GM12892 (cell line): ENCODE measurements around the gene TMEM33.

Experiments used
- DNase-seq: peaks from one replicate; pipeline ENCODE4 v3.0.0; 2011; ENCODE audit not compliant: insufficient read length
- FAIRE-seq: peaks from 2 replicates; lab custom pipeline; 2011; peaks lifted over from hg19 to GRCh38; lab: Jason Lieb, UNC
- POLR2A ChIP-seq: IDR thresholded peaks from 2 replicates; pipeline ENCODE4 v1.6.1; 2011; ENCODE audit warnings: low read depth, low read length, control low read depth
- POLR2AphosphoS5 ChIP-seq: IDR thresholded peaks from 2 replicates; pipeline ENCODE4 v1.6.1; 2011; ENCODE audit warnings: low read depth, low read length, control low read depth
- TAF1 ChIP-seq: IDR thresholded peaks from 2 replicates; pipeline ENCODE4 v1.6.1; 2011; ENCODE audit warnings: low read depth, mild to moderate bottlenecking, control low read depth, low read length, borderline replicate concordance

TMEM33 gene

DNA sequence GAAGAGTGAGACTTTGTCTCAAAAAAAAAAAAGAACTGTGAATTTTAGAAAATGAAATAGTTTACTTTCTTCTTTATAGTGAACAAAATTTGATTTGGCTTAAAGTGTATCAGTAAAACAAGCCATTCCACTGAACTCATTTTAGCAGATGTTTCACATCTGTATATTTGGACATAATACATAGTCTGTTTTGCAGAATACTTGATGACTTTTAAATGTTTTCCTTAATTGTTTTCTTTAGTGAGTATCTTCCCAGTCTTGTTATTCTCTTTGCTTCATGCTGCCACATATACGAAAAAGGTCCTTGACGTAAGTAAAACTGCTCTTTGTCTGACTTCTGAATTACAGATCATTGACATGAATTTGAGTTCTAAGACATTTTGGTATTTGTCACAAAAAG is 8.3 kb downstream of the TMEM33 start:
- no peak for FAIRE-seq
- TF ChIP-seq TAF1 (no peak), POLR2AphosphoS5 (no peak), POLR2A (no peak)
- DNase-seq, result no peak

DNA sequence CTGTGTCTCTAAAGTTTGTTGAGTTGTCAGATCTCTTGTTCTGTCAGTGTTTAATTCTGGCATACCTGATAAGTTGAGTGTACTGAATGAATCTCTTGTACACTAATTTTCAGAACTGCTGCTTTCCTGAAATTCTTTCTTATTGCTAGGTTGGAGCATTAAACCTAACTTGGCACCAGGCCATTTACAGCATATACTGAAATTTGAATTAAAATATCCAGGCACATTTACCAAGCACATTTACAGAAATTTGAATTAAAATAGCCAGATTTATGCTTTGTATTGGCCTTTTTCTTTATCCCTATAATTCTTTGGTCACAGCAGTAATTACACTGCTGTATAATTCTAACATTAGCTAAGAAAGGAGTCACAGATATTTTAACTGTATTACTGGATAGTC is 8.9 kb downstream of the TMEM33 start:
- DNase-seq, result no peak
- FAIRE-seq, result peak; percentile 46
- no peak for TF ChIP-seq POLR2AphosphoS5
- no peak for TF ChIP-seq TAF1
- no peak for TF ChIP-seq POLR2A

DNA sequence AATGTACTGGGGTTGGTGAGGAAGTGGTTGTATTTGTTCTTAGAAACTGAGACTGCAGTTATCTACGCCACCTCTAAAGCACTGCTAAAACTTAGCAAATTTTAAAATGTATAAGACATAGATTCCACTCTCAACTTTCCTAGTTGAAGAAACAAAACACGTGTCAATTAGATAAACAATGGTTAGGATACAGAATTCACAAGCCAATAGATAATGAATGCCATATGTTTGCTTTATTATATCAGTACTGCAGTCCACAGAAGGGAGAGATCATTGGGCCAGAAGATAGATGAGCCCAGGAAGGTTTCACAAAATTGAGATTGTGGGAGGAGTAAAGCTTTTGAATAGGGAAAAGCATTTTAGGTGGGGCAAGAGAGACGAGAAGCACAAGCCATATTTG is 14.3 kb downstream of the TMEM33 start:
- TF ChIP-seq TAF1, result no peak
- no peak for TF ChIP-seq POLR2AphosphoS5
- TF ChIP-seq POLR2A, result no peak
- no peak for FAIRE-seq

DNA sequence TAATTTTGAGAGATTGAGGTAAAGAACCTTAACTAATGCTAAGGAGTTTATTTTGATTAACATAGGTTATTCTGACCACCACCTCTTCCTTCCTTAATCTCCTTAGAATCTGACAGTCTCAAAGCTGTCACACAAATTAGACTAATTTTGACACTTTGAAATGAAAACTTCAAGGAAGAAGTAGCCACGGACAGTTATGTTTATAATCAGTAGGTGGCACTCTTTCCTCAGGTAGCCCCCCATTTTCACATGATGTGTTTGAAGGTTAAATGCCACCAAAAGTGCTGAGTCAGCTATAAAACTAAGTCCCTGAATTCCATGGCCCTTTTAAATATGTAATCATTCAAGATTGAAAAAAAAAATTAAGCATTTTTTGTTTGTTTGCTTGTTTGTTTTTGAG is 22.4 kb downstream of the TMEM33 start:
- FAIRE-seq (peak; percentile 90), DNase-seq (no peak)
- no peak for TF ChIP-seq POLR2A
- TF ChIP-seq POLR2AphosphoS5, result no peak

More for the DNA sequence above, 14.3 kb downstream of the TMEM33 start:
- no peak for DNase-seq

DNA sequence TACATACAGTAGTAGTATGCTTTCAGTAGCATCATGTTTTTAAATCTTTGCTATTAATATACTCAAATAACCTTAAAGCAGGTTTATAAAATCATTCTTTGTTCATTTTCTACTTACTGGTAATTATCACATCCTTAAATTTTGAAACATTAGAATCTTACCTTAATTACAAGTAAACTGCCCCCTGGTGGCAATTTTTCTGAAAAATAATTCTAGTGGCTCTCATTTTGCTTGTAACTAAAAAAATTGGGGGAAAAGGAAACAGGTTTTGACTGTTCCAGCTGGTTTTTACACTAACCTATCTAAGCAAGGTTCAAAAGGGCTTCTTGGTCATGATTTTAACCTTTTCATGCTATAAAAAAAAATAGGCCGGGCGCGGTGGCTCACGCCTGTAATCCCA is 27.9 kb downstream of the TMEM33 start:
- TF ChIP-seq POLR2AphosphoS5, result no peak
- no peak for TF ChIP-seq TAF1
- TF ChIP-seq POLR2A, result no peak
- DNase-seq, result no peak
- FAIRE-seq, result no peak

DNA sequence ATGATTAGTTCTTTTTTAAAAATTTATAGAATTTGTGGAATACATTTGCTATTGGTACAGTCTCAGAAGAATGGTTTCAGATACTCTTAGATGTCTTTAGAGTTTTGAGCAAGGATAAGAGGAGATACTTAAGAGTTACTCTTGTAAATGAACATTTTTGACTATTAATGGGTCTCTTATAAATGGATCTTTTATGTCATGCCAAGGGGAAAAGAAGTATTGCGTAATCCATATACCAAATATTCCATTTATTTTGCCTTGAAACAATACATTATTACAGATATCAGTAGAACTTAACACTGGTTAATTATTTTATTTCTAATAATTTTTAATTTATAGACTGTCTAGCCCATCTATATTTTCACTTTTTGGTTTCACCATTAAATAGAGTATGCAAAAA is 29.2 kb downstream of the TMEM33 start:
- DNase-seq (no peak), FAIRE-seq (no peak)
- TF ChIP-seq POLR2A, result no peak

DNA sequence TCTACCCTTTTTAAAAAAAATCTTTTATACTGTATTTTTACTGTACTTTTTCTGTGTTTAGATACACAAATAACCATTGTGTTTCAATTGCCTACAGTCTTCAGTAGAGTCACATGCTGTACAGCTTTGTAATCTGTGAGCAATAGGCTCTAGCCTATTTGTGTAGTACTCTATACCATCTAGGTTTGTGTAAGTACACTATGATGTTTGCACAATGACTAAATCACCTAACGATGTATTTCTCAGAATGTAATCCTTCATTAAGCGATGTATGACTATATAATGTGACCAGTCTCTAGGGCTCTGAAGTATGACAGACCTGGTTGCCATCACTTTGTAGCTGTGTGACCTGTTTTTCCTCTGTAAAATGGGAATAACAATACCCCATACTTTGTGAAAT is 32.2 kb downstream of the TMEM33 start:
- no peak for FAIRE-seq
- no peak for DNase-seq
- no peak for TF ChIP-seq POLR2AphosphoS5
- TF ChIP-seq TAF1, result no peak
- TF ChIP-seq POLR2A, result no peak

DNA sequence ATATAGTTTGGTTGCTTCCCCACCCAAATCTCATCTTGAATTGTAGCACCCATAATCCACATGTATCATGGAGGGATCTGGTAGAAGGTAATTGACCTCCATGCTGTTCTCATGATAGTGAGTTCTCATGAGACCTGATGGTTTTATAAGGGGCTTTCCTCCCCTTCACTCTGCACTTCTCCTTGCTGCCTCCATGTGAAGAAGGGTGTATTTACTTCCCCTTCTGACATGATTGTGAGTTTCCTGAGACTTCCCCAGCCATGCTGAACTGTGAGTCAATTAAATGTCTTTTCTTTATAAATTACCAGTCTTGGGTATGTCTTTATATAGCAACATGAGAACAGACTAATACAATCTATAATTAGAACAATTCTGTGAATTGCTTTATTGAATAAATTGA is 34.4 kb downstream of the TMEM33 start:
- no peak for TF ChIP-seq TAF1
- no peak for TF ChIP-seq POLR2A
- TF ChIP-seq POLR2AphosphoS5, result no peak
- DNase-seq (no peak), FAIRE-seq (no peak)

DNA sequence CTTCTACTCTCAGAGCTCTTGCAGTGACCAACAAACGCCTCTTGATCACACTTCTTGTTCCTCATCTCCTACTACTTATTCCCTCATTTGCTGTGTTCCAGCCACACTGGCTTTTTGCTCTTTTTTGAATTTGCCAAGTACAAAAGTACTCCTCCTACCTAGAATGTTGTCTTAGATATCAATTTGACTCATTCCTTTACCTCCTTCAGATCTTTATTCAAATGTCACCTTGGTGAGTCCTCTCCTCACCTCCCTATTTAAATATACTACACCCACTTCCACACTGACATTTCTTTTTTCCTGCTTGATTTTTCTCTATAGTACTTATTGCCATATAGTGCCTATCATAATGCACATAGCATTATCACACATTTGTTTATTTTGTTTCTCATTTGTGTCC is 40.1 kb downstream of the TMEM33 start:
- FAIRE-seq, result no peak
- no peak for TF ChIP-seq TAF1
- TF ChIP-seq POLR2A, result no peak
- no peak for TF ChIP-seq POLR2AphosphoS5
- no peak for DNase-seq

DNA sequence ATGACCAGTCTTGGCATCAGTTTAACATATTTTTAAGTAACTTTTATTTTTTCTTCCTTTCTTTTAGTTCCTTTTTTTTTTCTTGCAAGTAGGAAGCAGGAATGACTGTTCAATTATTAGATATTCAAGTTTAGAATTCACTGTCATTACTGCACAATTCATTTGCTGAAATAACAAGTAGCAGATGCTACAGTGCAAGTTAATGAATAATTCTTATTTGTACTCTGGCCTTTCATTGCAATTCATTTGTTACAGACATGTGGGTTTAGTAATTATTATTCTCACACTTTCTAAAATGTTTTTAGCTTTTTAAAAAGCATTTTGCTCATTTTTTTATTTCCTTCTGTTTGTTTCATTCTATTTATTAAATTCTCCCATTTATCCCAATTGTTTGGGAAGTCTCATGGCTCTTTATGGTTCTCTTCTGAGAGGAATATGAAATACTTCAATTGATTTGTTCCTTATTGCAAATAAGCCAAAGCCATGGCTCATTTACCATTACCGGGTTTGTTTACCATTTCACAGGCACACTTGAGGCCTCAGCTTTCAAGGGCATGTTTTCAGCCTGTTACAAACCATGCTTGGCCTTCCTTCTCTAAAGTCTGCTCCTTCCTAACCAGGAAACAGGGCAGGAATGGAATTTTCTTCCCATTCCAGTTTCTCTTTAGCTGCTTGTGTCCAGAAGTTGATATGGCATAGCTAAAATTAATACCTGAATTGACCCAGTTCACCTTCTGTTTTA is 41.7 kb downstream of the TMEM33 start:
- TF ChIP-seq TAF1 (no peak), POLR2AphosphoS5 (no peak), POLR2A (no peak)
- FAIRE-seq, result no peak
- no peak for DNase-seq

DNA sequence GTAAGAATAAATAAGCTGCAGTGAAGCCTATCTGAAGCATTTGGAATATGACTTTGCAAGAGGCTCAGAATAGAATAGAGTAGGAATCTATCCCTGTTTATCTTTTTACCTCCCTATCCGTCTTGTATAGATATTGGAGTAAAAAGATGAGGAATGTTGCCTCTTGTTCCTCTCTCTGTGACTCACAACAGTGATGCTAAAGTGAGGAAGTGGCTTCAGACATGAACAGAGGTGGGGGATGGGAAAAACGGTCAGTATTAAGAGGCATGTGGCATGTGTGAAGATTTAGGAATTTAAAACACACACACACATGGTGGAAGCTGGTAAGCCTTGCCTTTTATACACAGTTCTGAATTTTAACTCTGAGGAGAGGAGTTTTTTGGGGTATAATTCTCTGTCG is 42.5 kb downstream of the TMEM33 start:
- TF ChIP-seq TAF1 (no peak), POLR2A (no peak), POLR2AphosphoS5 (no peak)
- FAIRE-seq, result no peak

DNA sequence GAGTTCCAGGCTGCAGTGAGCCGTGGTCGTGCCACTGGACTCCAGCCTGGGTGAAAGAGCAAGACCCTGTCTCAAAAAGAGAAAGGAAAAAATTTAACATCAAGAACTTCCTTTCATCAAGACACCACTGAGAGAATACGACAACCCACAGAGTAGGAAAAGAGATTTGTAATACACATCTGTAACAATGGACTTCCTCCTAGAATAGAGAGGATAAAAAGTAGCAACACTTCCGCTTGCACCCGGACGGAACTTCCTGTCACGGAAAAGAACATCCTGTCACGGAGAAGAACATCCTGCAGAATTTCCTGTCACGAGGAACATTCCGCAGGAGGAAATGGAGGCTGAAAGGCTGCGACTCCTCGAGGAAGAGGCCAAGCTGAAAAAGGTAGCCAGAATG is 46.2 kb downstream of the TMEM33 start, which contains the start of gene DCAF4L1:
Gene DCAF4L1 (plus strand): TSS at position 301 of the 400 bp plus-strand sequence. CDS start 37 bp downstream, at position 338.
- FAIRE-seq (no peak), DNase-seq (no peak)
- no peak for TF ChIP-seq TAF1
- TF ChIP-seq POLR2A, result no peak
- TF ChIP-seq POLR2AphosphoS5, result no peak

More for the DNA sequence above, 42.5 kb downstream of the TMEM33 start:
- DNase-seq, result no peak

DNA sequence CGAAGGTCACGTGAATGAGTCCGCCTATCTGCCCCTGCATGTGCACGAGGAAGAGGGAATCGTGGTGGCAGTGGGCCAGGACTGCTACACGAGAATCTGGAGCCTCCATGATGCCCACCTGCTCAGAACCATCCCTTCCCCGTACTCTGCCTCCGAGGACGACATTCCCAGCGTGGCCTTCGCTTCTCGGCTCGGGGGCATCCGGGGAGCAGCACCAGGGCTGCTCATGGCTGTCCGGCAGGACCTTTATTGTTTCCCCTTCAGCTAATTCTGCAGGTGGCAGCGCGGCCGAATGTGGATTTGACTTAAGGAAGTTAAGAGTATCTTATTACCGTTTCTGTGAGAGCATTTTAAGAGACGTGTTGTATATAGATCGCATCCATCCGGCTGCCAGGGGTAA is 47.5 kb downstream of the TMEM33 start:
- no peak for DNase-seq
- no peak for FAIRE-seq
- no peak for TF ChIP-seq POLR2AphosphoS5
- TF ChIP-seq POLR2A, result no peak
- TF ChIP-seq TAF1, result no peak
